Measurements from ENCODE around the gene SCAMP4.
"Not testable (repeated sequence)": the region's sequence is repeated elsewhere in the genome, so short reads cannot be mapped to it uniquely, and the experiment has no call there.

Gene SCAMP4

GRCh38 chr19:1866693-1867348 is 38.4 kb upstream of the SCAMP4 start:
- DNase-seq (ENCODE audit: low read depth, low spot score) = no peak

GRCh38 chr19:1867349-1867724 is 37.9 kb upstream of the SCAMP4 start:
- DNase-seq (ENCODE audit: low read depth, low spot score) = no peak

- DNase-seq (ENCODE audit: low read depth, low spot score) = no peak
Measured at GRCh38 chr19:1868971-1869370, 36.2 kb upstream of the SCAMP4 start.

- no peak for DNase-seq (ENCODE audit: low read depth, low spot score)
Measured at GRCh38 chr19:1871140-1871597, 34.0 kb upstream of the SCAMP4 start.

GRCh38 chr19:1871630-1872029 is 33.6 kb upstream of the SCAMP4 start:
- DNase-seq (ENCODE audit: low read depth, low spot score) = no peak

GRCh38 chr19:1872807-1873523 is 32.2 kb upstream of the SCAMP4 start:
- no peak for DNase-seq (ENCODE audit: low read depth, low spot score)

GRCh38 chr19:1873524-1874473 is 31.4 kb upstream of the SCAMP4 start:
- DNase-seq (ENCODE audit: low read depth, low spot score) = no peak

- no peak for DNase-seq (ENCODE audit: low read depth, low spot score)
Measured at GRCh38 chr19:1874554-1875185, 30.5 kb upstream of the SCAMP4 start.

- not testable (repeated sequence) for DNase-seq (ENCODE audit: low read depth, low spot score)
Measured at GRCh38 chr19:1875265-1875645, 29.9 kb upstream of the SCAMP4 start.

GRCh38 chr19:1875646-1876495 is 29.3 kb upstream of the SCAMP4 start:
- no peak for DNase-seq (ENCODE audit: low read depth, low spot score)

- not testable (repeated sequence) for DNase-seq (ENCODE audit: low read depth, low spot score)
Measured at GRCh38 chr19:1876496-1877279, 28.5 kb upstream of the SCAMP4 start.

GRCh38 chr19:1877280-1877660 is 27.9 kb upstream of the SCAMP4 start:
- not testable (repeated sequence) for DNase-seq (ENCODE audit: low read depth, low spot score)

GRCh38 chr19:1878583-1878982 is 26.6 kb upstream of the SCAMP4 start:
- not testable (repeated sequence) for DNase-seq (ENCODE audit: low read depth, low spot score)

- DNase-seq (ENCODE audit: low read depth, low spot score) = not testable (repeated sequence)
Measured at GRCh38 chr19:1879982-1880381, 25.2 kb upstream of the SCAMP4 start.

GRCh38 chr19:1880611-1881392 is 24.4 kb upstream of the SCAMP4 start:
- no peak for DNase-seq (ENCODE audit: low read depth, low spot score)

- DNase-seq (ENCODE audit: low read depth, low spot score) = not testable (repeated sequence)
Measured at GRCh38 chr19:1881393-1882088, 23.7 kb upstream of the SCAMP4 start.

- DNase-seq (ENCODE audit: low read depth, low spot score) = no peak
Measured at GRCh38 chr19:1882089-1882785, 23.0 kb upstream of the SCAMP4 start.
